Bone marrow (tissue), 2 donors: Measurements from ENCODE around the gene FOCAD.
"Not testable (repeated sequence)": the region's sequence is repeated elsewhere in the genome, so short reads cannot be mapped to it uniquely, and the experiment has no call there.

Experiments
- DNase-seq, 2 donors: peaks; one replicate each; lab custom pipeline; 2025; lab: John Stamatoyannopoulos, UW

Gene FOCAD

DNA sequence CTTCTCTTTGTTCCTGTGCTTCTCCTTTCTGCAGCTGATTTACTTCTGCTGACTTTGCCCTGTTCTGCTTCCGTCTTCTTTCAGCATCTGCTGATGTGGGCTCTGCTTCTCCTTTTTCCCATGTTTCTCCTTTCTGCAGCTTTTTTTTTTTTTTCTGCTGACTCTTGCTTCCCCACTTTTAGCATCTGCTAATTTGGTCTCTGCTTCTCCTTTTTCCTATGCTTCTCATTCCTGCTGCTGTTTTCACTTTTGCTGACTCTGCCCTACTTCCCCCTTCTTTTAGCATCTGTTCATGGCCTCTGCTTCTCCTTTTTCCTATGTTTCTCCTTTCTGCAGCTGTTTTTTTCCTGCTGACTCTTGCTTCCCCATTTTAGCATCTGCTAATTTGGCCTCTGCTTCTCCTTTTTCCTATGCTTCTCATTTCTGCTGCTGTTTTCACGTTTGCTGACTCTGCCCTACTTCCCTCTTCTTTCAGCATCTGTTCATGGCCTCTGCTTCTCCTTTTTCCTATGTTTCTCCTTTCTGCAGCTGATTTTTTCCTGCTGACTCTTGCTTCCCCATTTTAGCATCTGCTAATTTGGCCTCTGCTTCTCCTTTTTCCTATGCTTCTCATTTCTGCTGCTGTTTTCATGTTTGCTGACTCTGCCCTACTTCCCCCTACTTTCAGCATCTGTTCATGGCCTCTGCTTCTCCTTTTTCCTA is 289.3 kb downstream of the FOCAD start:
- peak in 1 of 2 donors; percentile 36 for DNase-seq

DNA sequence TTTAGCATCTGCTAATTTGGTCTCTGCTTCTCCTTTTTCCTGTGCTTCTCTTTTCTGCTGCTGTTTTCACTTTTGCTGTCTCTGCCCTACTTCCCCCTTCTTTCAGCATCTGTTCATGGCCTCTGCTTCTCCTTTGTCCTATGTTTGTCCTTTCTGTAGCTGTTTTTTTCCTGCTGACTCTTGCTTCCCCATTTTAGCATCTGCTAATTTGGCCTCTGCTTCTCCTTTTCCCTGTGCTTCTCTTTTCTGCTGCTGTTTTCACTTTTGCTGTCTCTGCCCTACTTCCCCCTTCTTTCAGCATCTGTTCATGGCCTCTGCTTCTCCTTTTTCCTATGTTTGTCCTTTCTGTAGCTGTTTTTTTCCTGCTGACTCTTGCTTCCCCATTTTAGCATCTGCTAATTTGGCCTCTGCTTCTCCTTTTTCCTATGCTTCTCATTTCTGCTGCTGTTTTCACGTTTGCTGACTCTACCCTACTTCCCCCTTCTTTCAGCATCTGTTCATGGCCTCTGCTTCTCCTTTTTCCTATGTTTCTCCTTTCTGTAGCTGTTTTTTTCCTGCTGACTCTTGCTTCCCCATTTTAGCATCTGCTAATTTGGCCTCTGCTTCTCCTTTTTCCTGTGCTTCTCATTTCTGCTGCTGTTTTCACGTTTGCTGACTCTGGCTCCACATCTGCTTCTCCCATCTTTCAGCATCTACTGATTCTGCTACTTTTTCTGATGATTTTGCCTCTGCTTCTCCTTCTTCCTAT is 290.3 kb downstream of the FOCAD start:
- DNase-seq: not testable (repeated sequence)

DNA sequence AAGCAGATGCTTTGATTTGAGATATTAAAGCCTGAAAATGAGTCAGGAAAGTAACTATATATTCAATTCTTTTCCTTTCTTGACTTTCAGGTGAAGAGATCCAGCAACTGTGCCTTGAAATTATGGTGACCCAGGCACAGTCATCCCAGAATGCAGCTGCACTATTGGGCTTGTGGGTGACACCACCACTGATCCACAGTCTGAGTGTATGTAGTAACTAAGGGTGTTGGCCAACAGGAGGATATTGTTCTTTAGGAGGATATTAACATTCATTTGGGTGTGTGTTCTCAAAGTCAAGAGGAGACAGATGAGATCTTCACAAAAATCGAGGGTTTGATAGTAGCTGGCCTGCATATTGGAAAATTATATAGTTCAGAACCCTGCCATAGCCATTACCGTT is 294.2 kb downstream of the FOCAD start:
- DNase-seq: no peak

DNA sequence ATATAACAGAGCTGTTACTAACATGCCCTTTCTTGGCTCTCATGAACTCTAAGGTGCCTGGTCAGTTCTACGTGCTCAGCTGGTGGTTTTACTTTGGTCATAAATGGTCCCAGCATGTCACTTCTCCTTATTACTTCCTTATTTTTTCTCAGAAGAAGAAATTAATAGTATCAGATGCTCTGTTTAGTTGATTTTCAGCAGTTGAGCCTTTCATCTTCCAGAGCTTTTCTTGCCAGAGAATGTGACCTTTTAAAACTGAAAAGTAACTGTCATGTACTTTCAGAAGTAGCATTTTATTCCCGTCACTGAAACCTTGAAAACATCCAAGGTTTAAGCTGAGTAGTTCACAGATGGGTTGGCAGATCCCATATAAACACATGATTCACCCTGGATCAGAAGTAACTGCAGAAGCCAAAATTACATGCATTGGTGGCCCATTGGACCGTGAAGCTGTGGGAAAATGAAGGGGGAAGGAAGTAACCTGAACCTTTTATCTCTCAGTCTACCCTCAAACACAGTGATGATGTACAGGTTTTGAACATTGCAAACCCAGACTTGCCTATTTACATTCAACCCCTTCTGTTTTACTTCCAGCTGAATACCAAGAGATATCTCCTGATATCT is 296.9 kb downstream of the FOCAD start:
- peak in 1 of 2 donors; percentile 7 for DNase-seq

DNA sequence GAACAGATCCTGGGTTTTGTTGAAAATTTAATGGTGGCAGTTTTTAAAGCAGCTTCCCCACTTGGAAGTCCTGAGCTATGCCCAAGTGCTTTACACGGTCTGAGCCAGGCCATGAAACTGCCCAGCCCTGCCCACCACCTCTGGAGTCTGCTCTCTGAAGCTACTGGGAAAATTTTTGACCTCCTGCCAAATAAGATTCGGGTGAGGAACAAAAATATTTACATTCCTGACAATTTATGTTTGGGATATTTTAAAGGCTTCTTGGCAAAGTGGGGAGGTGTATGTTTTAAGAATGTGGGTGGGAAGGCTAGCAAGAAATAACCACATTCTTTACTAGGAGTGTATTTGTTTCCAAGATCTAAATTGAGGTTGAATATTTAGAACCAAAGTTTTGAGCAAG is 297.4 kb downstream of the FOCAD start:
- no peak for DNase-seq

DNA sequence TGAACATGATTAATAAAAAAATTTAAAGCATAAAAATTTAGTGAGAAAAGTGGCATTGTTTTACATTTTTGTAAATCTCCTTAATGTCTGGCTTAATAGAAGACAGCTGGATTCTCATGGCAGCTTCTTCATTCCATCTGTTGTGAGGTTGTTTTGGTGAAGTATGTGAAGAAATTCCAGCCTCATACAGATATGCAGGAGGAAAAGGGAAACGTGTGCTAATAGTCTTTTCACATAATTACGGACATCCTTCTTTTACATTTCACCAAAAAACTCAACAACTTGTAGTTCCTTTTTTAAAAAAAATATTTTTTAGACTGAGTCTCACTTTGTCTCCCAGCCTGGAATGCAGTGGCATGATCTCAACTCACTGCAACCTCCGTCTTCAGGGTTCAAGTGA is 300.4 kb downstream of the FOCAD start:
- no peak for DNase-seq

DNA sequence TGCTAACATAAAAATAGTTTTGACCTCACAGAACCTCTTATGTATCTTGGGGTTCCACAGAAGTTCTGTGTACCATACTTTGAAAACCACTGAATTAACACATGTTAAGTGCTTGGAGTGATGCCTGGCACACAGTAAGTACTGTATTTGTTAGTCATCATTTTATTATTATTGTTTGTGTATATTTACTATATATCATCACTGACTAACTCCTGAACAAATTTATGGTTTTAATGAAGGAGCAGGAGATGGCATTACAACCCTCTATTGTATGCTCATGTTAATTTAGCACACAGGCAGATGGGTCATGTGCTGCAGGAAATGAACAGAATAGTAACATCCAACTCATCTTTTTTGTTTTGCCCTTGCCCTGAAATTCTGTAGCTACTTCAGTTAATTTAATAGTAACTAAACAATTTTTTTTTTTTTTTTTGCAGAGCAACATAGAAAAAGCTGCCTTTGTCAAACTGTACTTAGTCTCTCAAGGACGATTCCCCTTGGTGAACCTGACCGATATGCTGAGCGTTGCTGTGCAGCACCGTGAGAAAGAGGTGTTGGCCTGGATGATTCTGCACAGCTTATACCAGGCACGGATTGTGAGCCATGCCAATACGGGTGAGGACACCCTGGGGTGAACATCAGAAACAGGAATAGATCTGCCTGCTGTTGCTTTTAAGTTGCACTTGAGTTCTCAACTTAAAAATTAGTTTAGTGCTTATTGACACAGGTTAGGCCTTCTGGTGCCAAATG is 302.0 kb downstream of the FOCAD start:
- DNase-seq: no peak

DNA sequence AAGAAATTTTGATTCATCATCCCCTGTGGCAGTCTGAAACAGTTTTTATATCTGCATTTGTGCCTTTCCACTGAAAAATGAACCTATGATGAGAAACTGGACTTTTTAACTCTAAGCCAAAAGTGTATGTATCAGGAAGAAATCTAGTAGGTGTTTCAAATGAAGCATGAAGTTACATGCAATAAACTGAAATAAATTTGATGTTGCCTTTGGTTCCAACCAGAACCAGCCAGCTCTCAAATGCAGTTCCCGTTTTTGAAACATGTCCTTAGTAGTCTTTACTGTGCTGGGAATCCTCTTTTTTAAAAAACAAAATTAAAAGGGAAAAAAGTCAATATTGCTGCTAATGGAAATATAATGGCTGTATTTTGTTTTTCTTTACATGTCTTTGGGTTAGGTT is 303.5 kb downstream of the FOCAD start:
- DNase-seq: no peak

DNA sequence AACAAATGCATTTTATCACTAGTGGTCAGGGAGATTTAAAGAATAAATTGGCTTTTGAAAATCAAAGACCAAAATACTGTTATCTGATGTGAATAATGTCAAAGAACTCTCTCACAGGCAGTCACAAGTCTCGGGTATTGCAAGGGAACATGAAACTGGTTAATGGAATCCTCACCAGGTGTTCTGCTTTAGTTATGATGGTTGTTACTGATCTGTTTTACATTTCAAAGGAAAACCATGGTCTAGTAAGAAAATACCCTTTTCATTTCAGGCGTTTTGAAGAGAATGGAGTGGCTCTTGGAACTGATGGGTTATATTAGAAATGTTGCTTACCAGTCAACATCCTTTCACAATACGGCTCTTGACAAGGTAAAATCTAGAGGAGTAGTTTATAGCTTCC is 304.0 kb downstream of the FOCAD start:
- DNase-seq: no peak

DNA sequence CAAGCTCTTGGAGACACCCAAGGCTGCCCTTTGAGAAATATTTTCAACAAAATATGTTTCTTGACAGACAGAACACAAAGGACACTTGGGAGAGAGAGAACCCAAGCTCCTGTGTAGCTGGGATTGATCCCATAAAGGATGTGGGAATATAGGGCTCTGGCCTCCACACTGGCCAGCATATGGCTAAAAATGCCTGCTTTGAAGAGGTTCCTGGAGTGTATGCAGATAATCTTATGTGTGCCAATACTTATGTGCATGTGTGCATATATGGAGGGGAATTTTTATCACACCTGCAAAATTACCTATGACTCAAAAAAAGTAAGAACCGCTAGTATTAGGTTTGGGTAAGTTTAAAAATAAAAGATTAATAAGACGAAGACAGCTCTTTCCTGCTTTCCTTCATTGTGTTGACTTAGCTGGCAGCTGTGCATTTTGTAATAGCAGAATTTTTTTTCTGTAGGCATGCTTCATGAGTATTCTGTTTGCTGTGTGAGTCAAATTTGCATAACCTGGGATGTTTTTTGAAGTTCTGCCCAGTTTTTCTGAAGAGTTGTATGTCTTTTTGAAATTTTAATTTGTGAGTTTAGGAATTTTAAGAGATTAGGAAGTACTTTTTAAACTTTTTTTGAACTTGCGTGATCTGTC is 304.7 kb downstream of the FOCAD start:
- DNase-seq: no peak

DNA sequence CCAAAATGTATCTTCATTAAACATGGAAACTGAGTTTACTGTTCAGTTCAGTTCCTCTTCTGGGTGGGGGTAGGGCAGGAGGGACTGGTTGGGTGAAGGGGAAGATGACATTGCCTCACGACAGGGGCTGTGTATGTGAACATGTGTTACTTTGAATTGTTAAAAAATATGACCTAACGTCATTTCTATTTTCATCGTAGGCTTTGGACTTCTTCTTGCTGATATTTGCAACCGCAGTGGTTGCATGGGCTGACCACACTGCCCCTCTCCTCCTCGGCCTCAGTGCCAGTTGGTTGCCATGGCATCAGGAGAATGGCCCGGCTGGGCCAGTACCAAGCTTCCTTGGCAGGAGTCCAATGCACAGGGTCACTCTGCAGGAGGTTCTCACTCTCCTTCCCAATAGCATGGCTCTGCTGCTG is 305.9 kb downstream of the FOCAD start:
- no peak for DNase-seq

DNA sequence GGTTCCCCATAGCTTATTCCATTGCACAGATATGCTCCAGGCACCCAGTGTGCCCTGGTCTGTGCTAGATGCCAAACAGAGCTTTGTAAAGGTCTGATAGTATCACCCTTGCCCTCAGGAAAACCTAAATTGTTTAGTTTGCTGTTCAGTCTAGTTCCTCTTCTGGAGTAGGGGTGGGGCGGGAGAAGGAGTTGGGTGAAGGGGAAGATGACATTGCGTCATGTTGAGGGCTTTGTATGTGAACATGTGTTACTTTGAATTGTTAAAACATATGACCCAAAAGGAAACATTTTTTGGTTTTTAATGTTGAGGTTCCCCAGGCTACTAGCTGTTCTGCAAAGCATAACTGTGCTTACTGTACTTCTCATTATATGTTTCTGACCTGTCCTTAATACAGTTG is 306.8 kb downstream of the FOCAD start:
- peak in 1 of 2 donors; percentile 88 for DNase-seq

DNA sequence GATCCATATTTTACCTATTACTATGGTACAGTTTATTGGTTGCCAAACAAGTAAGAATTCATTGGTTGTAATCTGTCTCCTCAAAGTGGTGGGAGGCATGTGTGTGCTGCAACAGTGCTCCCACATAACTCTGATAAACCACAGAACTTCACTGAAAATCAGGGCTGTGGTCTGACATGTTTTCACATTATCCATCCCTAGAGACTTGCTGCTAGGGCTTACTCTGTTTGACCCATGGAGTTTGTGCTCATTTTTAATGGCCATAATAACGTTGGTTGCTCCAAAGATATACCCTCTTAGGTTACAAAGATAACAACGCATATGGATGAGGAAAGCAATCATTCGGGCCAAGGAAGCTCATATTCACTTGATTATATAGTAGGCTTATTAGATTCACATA is 310.4 kb downstream of the FOCAD start:
- no peak for DNase-seq

DNA sequence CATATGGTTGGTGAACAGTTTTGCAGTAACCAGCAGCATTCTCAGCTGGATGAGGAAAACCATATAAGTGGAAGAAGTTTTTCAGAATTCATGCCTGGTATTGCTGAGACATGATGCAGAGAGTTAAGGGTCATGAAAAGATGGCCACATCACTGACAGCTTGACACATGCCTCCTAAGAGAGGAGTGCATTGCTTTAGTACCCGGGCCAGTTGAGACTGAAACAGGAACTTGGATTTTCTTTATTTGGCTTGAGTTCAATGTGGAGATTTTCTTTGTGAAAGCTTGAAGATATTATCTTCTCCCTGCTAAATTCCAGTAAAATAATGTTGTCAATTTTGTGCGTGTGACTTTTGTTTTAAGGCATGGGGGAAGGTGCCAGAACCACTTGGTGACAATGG is 311.6 kb downstream of the FOCAD start:
- DNase-seq: no peak

DNA sequence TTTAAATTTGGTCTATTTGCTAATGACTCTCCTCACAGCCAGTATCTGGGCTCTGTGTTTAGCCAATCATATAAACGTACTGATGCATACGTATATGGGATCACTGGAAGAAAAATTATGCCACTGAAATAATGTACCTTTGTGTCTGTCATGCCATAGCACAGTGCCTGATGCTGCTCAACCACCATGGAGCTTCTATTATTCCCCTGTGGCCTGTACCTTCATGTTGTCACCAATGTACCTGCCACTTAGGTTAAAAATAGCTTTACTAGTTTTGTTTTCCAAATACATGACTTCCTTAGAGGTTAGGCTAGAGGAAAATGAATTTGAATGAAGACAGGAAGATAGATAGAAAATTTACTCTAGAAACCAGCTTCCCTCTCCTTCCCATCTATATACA is 312.8 kb downstream of the FOCAD start:
- no peak for DNase-seq

DNA sequence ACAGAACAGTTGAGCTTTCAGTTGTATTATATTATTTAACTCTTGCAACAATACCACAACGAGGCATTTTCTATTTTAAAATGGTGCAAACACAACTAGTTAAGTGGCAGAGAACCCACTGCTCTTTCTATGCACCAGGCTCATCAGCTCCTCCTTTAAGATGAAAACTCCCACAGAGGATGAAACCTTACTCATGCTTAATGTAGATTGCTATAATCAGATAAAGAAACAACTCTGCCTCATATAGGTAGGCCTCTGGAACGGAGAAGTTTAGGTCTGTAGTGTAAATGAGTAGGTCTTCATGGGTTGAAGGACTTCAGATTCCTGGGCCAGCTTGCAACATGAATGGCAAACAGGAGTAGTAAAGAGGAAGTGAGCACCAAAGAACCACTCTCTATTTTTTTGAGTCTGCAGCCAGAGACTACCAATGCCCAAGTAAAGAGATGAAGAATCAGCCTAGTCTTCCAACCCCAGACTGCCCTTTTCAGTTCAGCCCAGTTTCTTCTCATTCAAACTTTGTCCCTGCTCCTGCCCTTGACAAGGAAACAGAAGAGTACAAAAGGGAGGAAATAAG is 313.5 kb downstream of the FOCAD start:
- DNase-seq: no peak

DNA sequence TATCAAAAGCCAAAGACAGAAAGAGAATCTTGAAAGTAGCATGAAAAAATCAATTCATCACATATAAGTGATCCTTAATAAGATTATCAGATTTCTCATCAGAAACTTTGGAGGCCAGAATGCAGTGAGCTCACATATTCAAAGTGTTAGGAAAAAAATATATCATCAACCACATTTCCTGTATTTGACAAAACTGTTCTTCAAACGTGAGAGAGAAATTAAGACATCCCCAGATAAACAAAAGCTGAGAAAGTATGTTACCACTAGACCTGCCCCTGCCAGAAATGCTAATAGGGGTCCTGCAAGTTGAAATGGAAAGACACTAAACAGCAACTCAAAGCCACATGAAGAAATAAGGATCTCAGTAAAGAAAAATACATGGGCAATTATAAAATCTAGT is 317.5 kb downstream of the FOCAD start:
- DNase-seq: no peak

DNA sequence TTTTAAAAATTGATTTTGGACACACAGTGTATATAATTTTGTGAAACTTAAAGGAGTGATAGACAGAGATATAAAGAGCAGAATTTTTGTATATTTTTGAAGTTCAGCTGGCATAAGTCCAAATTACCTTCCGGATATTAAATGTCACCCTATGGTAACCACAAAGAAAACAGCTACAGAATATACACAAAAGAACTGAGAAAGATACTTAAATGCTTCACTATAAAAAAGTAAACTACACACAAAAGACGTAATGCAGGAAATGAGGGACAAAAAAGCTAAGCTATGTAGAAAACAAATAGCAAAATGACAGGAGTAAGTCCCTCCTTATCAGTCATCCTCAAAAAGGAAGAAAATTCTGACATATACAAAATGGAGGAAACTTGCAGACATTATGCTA is 318.0 kb downstream of the FOCAD start:
- no peak for DNase-seq

DNA sequence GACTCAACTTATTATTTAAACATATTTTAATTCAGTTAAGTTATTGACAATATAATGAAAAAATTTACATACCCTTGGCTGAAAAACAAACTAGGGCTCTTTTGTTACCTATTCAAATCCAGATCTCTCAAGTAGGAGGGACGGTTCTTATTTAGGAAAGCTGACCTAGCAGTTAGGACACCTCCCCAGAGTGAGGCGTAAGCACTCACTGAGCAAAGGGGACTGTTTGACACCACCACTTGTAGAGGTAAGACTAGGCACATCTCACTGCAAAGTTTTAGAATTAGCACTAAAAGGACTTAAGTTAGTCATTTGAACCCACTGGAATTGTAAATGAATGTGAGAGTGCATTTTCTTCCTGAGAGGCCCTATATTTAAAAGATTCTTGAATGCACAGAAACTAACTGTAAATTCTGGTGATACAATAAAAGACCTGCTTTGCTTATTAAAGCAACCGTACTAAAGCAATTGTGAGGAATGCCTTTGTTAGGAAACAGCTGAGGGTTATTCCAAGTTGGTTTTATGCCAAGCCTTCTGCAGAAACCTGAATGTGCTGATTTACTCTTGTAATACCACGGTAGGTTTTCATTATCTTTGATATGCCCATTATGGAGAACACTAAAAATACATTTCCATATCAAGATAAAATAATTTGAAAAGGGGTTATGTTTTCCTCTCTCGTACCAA is 331.2 kb downstream of the FOCAD start:
- no peak for DNase-seq

DNA sequence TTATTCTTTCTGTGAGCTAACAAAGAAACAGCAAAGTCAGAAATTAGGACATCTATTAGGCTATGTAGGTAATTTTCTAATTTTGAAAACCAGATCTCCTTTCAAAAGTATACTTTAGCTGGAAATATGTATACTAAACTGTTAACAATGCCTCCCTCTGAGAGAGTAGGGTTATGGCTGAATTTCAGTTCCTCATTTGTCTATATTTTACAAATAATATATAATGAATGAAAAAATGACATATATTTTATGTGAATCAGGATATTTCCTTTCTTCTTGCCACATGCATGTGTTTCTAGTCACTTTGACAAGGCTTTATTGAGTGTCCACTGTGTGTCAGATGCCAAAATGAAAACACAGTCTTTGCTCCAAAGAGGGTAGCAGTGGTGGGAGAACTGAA is 331.9 kb downstream of the FOCAD start:
- DNase-seq: no peak
